Endometrium (tissue), 2 donors: ENCODE results near the gene SGO2.
"Not testable (repeated sequence)": the region's sequence is repeated elsewhere in the genome, so short reads cannot be mapped to it uniquely, and the experiment has no call there.

Experiments
- FAIRE-seq: peaks from 2 replicates; lab custom pipeline; 2012; peaks lifted over from hg19 to GRCh38; lab: Jason Lieb, UNC
- donor health status: control.
- donor health status: control.

Gene SGO2

DNA sequence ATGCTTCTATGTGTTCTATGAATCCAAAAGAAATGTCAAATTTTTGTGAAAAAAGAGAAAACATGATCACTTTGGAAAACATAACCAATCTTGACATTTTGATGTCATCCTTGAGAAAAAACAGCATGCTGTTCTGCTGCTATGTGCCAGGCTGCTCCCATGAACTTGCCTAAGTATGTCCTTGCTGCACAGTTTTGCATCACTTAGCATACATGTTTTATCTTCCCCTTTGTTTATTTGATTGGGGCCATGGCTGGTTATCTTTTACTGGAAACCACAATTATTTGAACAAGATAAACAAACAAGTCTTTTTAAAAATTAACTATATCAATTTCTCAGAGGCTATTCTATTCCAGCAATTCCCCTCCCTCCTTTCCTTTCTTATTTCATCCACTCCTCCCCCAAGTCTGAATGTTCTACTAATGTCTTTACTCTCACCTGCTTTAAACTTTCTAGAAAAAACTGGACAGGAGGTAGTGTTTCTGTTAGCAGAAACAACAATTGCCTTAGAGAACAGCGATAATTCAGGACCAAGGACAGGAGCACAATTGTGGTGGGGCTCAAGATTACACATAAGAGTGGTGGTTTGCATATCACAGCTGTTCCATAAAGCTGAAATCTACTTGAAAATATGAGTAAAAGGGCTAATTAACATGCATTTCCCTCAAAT is 66.5 kb downstream of the SGO2 start:
- FAIRE-seq, result no peak

DNA sequence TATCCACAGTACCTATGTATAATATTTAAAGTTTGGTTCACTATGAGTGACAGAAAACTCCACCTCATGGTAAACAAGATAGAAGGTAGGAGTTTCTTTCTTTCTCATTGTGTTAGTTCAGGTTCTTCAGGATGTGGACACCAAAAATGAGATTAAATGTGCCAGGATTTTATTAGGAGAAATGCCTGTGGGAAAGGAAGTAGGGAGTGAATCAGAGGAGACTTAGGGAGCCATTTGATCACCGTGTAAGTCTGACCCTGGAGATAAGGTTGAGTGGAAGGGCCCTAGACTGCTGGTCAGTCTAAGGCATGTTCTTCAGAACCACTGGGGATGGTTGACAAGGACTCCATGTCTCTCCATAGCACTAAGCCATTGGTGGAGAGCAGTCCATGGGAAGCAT is 67.9 kb downstream of the SGO2 start:
- no peak for FAIRE-seq

DNA sequence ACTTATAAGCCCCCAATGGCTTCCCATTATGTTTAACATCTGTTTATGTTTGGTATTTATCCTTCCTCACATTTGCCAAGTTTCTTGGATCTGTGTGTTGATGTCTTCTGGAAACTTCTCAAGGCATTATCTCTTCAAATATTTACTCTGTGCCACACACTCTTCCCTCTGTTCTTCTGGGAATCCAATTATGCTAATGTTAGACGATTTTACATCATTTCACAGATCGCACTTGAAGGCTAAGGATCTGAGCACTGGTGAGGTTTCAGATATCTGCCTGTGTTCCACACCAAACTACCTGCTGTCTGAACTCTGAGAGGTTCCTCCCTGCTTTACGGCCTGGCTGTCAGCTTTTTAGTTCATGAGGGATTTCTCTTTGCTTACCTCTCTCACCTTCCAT is 69.9 kb downstream of the SGO2 start:
- FAIRE-seq, result no peak

DNA sequence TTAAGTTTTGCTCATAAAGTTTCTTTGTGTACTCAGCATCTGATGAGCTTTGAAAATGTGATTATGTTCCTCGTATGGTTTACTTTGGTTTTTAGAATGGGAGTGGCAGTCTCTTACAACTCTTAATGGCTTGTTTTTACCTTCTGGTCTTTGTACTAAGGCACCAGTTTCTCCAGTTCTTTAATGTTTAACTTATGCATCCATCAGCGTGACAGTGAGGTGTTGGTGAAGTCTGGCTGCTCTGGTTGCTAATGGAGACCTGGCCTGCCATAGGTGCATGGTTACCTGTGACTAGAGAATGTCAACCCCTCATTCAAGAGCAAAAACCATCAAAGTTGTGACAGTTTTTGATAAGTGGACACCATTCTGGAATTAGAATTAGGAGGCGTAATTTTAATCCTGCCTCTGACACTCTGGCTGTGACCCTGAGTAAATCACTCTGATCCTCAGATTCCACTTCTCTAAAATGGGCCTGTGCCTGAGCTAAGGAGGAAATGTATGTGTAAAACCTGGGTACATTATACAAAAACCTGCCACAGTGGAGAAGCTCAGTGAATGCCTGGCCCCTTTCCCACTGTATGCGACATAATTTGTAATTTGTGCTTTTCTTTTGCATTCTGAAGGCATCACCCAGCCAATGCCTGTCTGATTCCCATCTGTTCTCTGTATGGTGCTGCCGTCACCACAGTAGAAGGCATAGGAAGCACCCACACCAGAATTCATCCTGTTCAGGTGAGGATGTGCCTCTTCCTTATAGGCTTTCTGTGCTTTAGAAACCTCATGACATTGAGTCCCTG is 71.0 kb downstream of the SGO2 start:
- FAIRE-seq, result no peak

DNA sequence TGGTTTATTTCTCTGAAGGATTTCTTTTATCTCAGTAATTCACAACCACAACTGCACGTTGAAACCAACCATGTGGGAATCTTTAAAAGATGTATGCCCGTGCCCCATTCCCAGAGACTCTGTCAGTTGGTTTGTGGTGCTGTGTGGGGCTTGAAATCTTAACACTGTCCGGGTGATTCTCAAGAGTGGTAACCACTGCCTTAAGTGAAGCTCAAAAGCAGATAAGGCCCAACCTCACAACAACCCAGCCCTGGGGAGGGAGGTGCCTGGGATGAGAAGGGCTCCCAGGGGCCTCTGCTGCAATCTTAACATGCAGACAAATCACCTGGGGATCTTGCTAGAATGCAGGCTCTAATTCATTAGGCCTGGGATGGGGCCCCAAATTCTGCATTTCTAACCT is 73.2 kb downstream of the SGO2 start:
- no peak for FAIRE-seq

DNA sequence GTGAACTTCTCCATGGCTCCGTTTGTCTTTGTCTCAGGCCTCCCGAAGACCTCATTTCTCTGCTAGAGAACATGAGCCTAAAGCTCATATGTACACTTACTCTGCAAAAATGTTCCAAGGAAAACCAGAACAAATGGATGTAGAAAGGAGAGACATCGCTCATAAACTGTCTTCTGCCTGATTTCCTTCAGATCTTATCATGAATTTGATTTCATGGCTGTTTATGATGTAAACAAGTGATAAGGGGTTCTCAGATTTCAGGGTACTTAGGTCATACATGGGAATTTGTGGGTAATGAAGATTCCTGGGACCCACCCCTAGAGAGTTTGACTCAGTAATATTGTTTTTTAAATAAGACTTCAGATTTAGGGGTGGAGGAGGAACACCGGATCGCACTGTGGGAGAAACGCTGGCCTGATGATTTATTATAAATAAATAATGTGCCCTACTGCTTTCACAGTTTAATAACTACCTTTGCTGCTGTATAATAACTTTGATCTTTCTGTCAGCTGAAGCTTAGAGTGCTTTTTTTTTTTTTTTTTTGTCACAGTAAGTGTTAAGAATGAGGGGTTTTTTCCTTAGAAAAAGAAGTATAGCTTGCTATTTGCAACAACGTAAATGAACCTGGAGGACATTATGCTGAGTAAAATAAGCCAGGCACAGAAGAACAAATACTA is 74.7 kb downstream of the SGO2 start:
- FAIRE-seq, result no peak

DNA sequence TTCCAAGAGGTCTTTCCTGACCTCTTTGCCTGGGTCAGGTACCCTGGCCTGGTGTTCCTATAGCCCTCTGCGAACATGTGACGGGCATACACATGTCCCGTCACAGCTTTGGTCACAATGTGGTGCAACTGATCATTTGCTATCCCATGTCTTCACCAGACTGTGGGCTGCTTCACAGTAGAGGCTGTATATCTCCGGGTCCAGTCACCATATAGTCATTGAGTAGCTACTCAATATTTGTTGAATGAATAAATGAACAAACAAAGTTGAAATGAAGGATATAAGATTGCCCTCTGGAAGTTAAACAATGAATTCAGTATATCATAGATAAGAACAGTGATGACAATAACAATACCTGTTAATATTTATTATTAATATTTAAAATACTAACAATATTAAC is 76.6 kb downstream of the SGO2 start:
- no peak for FAIRE-seq

DNA sequence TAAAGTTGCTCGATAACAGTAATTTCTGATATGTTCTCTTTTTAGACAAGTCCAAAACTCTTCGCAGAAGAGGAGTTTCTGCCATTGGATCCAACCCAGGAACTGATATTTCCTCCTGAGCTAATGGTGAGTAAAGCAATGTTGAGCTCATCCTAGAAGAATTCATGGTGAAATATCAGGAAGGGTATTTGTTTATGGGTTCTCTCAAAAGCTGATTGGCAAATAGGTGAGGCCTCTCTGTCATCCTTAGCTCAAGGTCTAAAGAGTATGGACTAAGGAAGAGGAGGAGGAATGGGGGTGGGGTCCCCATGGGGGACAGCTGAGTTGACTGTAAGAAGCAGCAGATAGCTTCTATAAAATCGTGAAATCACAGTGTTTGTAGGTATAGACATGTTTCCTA is 78.0 kb downstream of the SGO2 start:
- FAIRE-seq, result no peak

DNA sequence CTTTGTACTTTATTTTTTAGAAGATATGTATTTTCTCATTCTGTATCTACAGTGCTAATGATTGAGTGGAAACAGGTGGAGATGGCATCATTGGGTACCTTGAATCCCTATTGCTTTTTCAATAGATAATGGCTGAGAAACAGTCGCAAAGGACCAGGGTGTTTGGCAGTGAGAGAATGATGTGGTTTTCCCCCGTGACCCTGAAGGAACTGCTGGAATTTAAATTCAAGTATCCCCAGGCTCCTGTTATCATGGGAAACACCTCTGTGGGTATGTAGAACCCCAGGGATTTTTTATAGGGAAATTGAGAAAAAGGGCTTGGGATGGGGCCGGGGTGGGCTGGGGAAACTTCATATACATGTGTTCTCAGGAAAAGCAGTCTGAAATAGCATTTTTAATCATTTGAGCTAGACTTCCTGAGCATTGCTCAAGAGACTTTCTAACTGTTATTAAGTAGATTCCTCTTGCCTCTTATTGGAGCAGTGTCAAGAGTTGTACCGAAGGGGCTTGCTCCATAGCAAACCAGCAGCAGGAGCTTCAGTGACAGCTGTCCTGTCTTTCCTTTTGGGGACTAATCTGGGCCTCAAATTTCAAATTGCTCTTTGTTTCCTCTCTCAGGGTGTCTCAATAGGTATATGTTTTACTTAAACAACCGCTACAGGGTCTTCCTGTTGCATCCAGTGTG is 78.7 kb downstream of the SGO2 start:
- FAIRE-seq, result no peak

DNA sequence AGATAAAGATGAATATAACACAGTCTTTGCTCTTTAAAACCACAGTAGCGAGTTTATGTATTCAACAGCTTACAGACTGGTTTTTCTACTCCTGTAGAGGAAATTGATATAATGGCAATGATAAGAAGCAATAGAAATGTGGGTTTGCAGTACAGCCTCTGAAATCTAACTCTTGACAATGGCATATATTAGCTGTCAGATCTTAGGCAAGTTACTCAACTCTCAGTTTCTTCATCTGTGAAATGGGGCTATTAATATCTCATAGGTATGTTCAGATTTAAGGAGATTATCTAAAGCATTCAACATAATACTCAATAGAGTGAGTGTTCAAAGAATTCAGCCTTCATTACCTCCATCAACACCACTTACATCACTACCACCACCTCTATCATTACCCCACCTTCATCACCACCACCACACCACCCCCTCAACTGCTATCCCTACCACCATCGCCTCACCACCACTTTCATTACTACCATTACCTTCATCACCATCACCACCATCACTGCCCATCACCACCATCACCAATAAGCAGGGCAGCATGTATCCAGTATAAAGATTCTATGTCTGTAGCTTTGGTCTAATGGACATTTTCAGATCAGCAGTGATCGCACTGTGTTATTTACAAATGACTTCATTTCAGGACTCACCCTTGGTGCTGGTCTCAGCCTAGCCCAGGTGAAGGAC is 82.5 kb downstream of the SGO2 start:
- FAIRE-seq, result no peak

DNA sequence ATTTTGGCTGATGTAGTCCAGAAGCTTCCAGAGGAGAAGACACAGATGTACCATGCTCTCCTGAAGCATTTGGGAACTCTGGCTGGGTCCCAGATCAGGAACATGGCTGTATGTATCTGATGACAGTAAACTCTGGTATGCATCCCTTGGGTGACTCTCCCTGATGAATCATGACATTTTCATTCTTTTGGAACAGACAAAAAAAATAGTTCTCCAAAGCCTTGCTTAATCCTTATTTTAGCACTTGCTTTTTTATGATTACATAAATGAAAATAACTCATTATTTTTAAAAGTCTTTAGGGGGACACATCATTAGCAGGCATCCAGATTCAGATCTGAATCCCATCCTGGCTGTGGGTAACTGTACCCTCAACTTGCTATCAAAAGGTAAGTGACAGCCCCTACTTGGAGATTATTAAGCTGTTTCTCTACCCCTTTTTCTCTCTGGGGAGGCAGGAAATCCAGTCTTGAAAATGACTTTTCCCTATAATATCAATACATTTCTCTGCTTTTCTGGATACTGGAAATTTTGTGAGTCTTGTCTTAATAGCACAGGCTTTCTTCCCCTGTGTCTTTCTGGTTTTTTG is 83.1 kb downstream of the SGO2 start:
- FAIRE-seq, result no peak

DNA sequence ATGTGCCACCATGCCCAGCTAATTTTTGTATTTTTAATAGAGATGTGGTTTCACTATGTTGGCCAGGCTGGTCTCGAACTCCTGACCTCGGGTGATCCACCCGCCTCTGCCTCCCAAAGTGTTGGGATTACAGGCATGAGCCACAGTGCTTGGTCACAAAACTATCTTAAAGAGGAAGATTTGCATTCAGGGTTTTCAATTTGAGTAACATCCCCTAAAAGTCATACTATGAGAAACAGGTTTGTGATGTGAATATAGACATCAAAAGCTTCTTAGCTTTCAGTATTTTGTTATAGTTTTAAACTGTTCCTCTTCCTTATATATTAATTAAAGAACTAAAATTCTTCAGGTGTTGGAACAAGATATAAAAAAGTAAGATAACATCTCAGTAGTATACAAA is 84.2 kb downstream of the SGO2 start:
- FAIRE-seq, result not testable (repeated sequence)

DNA sequence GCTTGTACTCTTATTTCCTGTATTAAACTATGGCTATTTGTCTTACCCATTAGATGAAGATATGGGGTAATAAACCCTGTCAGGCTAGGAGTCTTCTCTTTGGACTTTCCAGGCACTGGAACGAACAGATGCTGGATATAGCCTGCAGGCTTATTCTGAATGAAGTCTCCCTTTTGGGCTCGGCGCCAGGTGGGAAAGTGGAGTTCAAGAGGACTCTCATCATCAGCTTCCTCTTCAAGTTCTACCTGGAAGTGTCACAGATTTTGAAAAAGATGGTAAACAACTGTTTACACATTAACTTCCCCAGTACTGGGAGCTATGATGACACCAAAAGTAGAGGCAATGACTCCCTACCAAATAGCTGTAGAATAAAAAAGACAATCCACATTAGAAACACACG is 87.7 kb downstream of the SGO2 start:
- FAIRE-seq, result no peak

DNA sequence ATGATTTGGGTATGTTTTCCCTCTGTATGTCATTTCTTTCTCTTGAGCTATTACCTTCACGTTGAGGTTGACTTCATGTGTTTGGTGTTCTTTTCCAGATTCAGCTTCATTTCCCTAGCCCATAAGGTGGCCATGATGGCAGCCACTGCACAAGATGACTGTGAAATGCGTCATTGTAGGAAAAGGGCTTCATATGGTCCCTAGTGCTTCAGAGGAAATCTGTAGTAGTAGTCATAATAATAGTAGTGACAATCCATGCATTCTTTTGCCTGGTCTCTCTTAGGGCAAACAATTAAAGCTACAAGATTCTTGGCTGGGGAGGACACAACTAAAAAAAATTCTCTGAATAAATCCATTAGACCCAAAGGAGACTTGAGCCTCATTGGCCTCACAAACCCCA is 88.2 kb downstream of the SGO2 start:
- FAIRE-seq, result no peak

DNA sequence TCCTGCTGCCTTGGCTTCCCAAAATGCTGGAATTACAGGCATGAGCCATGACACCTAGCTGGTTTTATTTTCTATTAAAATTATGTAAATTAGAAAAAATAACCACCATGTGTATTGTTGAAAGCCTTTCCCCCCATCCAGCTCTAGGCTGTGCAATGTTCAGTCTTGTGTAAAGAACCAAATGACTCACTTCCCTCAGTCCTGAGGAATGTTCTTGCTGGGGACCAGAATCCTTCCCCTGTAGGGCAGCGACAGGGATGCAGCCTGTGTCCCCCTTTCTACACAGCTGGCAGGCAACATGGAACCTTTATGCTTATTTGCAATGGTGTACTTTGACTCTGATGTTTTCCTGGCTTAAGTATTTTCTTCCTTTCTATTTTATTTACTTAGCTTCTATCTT is 89.2 kb downstream of the SGO2 start:
- no peak for FAIRE-seq

DNA sequence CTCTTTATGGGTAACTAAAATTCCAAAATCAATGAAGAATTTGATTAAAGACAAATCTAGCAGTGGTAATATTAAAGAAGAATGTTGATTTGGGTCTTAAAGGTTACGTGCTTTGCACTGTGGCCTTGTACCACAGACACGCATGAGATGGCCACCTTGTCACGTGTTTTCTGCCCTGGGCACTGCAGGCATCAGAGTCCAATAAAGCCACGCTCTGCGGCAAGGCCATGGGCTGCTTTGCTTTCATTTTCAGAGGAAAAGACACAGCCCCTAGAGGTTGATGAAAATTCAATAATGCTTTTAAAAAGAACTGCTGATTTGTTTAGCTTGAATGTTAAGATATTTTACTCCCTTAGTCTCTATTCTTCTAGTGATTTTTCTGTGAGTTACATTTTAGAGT is 90.2 kb downstream of the SGO2 start:
- no peak for FAIRE-seq

DNA sequence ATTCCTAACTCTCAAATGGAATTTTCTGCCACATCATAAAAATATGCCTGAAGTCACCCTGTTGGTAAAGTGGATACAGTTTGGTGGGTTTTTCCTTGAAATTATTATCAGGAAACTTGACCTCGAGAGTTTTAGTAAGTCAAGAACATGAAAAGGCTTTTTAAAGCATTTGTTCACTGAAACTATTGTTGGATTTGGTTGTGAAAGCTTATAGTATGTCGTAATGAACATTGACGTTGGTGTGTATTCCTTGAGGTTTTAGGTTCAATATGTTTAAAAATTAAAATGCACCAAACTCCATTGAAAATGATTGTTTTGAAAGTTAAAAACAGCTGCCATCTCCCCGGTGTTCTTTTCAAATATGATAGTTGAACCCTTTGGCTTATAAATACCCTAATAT is 90.6 kb downstream of the SGO2 start:
- FAIRE-seq, result no peak

DNA sequence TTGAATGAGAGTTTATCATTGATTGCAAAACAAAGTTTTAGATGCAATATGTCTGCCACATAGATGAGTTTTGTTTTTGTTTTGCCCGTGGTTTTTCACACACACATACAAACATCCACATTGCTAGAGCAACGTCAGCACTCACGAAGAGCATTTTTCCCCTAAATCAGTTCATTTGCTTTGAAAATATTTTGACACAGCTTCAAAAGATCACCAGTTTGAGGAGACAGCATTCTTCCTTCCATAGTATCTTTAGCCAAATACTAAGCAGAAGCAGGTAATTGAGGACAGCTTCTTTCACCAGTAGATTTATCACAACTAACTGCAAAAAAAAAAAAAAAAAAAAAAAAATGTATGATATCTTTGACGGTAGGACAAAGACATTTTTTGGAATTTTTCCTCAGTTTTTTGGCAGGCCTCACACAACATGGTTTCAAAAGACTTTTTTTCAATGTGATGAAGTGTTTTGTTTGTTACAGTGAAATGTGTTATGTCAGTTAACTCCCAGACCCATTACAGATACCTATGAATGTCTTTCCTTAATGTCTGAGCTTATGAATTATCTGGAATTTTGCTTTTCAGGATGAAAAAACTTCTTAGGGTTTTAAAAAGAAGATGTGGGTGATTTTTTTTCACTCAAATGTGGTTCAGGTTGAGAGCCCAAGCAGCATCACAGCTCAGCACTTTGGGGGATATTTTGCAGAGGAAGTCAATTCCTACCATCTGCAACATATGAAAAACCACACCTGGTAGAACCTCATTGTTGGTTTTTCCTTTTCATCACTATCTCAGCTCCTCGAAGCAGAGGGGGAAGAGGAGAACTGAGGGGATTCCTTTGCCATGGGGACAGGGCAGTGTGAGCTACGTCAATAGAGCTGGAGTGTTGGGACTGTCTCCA is 91.4 kb downstream of the SGO2 start:
- no peak for FAIRE-seq

DNA sequence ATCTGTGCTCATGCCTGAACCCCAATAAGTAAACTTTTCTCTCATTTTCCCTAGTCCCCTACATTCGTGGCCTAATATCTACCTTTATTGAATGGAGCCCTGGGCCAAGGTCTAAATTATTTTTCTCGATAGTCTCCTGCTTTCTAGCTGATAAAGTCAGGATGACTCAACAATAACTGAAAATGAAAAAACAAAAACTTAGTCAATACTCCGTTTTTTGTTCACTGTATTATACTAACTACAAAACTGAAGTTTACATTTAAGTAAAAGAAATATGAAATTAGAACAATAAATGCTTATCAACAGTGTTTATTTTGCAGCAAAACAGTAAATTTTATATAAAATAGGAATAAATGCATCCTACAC is 92.0 kb downstream of the SGO2 start:
- no peak for FAIRE-seq

DNA sequence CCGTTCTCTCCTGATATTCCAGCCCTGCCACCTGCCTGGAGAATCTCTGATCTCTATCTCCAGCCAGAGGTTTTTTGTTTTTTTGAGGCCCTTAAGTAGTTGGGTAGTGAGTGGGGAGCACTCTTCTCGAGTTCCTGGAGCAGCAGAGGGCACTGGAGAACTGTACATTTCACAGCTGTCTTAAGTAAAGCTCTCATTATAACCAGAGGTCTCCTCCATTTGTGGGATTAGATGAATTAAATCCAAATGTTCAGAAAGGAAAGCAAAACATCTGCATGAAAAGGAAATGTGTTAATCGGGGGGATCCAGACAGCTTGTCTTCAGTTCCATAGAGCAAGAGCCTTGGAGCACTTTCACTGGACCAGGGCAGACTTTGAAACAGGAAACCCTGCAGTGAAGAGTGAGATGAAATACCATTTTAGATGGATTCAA is 92.6 kb downstream of the SGO2 start:
- no peak for FAIRE-seq

DNA sequence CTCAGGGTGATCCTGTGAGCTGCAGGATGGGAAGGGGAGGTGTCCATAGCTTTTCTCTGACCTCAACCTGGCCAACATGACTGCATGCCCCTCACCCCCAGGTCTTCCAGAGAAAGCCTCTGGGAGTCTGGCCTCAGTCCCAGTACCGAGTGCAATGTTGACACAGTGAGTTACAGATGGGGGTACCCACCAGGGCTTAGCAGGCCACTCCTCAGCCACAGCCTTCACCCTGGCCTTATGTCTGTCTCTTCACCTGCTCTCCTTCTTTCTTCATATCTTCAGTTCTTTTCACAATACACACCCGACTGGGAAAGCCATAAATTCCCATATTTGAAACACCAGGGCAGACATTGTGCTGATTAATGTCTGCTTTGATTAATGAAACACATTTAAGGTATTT is 93.3 kb downstream of the SGO2 start:
- FAIRE-seq, result no peak
